SJCRH30 (cell line): ENCODE results near the gene TMEM52. TPM values are rescaled to one million over a fixed set of nuclear protein-coding genes. Genes with fewer than 3 reads are reported as not detected.

Experiments used
- DNase-seq, 2 experiments: peaks; one replicate each; pipeline ENCODE4 v3.0.0-alpha.2; 2015 to 2020
- H3K27ac ChIP-seq: fragments of 250-450 bp; sonication (Bioruptor Pico); 2 replicates; pipeline ENCODE4 v1.5.1; 2020; ENCODE audit warnings: mild to moderate bottlenecking, moderate library complexity
- H3K27me3 ChIP-seq: fragments of 250-450 bp; sonication (Bioruptor Pico); 2 replicates; pipeline ENCODE4 v1.5.1; 2020; ENCODE audit warnings: mild to moderate bottlenecking, moderate library complexity
- H3K36me3 ChIP-seq: fragments of 250-450 bp; sonication (Bioruptor Pico); 2 replicates; pipeline ENCODE4 v1.5.1; 2020; ENCODE audit warnings: mild to moderate bottlenecking, moderate library complexity
- H3K4me1 ChIP-seq: fragments of 250-450 bp; sonication (Bioruptor Pico); 2 replicates; pipeline ENCODE4 v1.5.1; 2020; ENCODE audit warnings: mild to moderate bottlenecking, moderate library complexity
- H3K4me3 ChIP-seq: fragments of 250-450 bp; sonication (Bioruptor Pico); 2 replicates; pipeline ENCODE4 v1.5.1; 2020; ENCODE audit warnings: mild to moderate bottlenecking, moderate library complexity
- H3K9me3 ChIP-seq: fragments of 250-450 bp; sonication (Bioruptor Pico); replicated peaks from 2 replicates; pipeline ENCODE4 v1.5.1; 2020; ENCODE audit warnings: mild to moderate bottlenecking, moderate library complexity
- total RNA-seq: library from RNA; depleted of rRNA; stranded (reverse); fragments of >200 nt; shearing (Covaris generic); gene quantifications from 2 replicates; pipeline ENCODE4 v1.2.3, GENCODE V29; 2014; rRNA removed

The TMEM52 gene
- 0.61 and 1.0 TPM in 2 replicates for total RNA-seq

DNA sequence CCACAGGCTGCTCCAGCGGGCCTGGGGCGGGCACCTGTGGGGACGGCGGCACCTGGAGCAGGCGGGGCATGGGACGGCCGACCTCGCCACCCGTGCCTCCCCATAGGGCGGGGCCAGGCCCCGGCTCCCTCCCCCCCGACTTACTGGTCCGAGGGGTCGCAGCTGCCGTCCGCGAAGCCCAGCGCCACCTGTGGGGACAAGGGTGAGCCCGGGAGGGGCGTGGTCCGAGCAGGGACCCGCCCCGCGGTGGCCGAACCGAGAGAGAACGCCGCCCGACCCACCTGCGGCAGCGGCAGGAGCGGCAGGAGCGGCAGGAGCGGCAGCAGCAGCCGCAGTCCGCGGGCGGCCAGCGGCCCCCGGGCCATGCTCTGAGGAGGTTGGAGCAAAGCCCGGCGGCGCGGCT is at the start of gene TMEM52:
Gene TMEM52 (minus strand): TSS at position 379 of the 403 bp plus-strand sequence. CDS start 14 bp downstream, at position 365.
- Histone ChIP-seq H3K4me1 (peaks cover 14% of the 10 kb centered on the region), H3K27ac (no peak within 1 kb of the TSS), H3K27me3 (peaks cover 12% of the 10 kb centered on the region), H3K36me3 (no peaks in the 10 kb centered on the region), H3K4me3 (peak within 1 kb of the TSS; percentile 51), H3K9me3 (no peaks in the 10 kb centered on the region)
- no peak for DNase-seq

GRCh38 chr1:1967879-1968278 is 48.8 kb upstream of the TMEM52 start:
- H3K36me3 ChIP-seq = no peaks in the 10 kb centered on the region
- no peaks in the 10 kb centered on the region for H3K9me3 ChIP-seq
- no peak overlapping the region for H3K27ac ChIP-seq
- no peaks in the 10 kb centered on the region for H3K4me1 ChIP-seq
- no peak for DNase-seq
- H3K27me3 ChIP-seq = peaks cover 25% of the 10 kb centered on the region
- no peak overlapping the region for H3K4me3 ChIP-seq

GRCh38 chr1:1967151-1967550 is 48.1 kb upstream of the TMEM52 start:
- Histone ChIP-seq H3K36me3 (no peaks in the 10 kb centered on the region), H3K9me3 (no peaks in the 10 kb centered on the region), H3K4me3 (no peak overlapping the region), H3K4me1 (no peaks in the 10 kb centered on the region), H3K27ac (no peak overlapping the region), H3K27me3 (peaks cover 28% of the 10 kb centered on the region)
- no peak for DNase-seq

GRCh38 chr1:1966071-1966740 is 47.1 kb upstream of the TMEM52 start:
- H3K4me3 ChIP-seq = no peak overlapping the region
- H3K27me3 ChIP-seq = peaks cover 38% of the 10 kb centered on the region
- no peak for DNase-seq
- no peaks in the 10 kb centered on the region for H3K4me1 ChIP-seq
- no peaks in the 10 kb centered on the region for H3K36me3 ChIP-seq
- H3K27ac ChIP-seq = no peak overlapping the region
- no peaks in the 10 kb centered on the region for H3K9me3 ChIP-seq

DNA sequence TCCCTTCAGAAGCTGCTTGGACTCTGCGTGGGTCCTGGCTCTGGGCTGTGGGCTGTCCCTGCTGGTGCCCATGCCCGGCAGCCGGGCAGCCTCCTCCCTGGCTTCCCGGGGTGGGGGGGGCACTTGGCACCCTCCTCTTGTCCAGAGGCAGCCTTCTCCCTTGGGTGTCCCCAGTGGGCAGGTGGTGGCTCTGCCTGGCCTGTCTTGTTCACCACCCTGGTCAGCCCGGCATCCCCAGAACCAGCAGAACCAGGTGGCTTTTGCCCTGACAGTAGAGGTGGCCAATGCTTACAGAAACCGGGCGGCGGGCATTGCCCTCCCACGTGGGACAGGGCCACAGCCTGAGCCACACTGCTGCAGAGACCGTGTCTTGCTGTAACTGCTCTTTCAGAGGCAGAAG is 46.5 kb upstream of the TMEM52 start:
- Histone ChIP-seq H3K9me3 (no peaks in the 10 kb centered on the region), H3K36me3 (no peaks in the 10 kb centered on the region), H3K27ac (no peak overlapping the region), H3K4me3 (no peak overlapping the region), H3K27me3 (peaks cover 44% of the 10 kb centered on the region), H3K4me1 (no peaks in the 10 kb centered on the region)
- DNase-seq = no peak

- H3K27me3 ChIP-seq = peaks cover 49% of the 10 kb centered on the region
- DNase-seq = no peak
- H3K4me1 ChIP-seq = peaks cover 1% of the 10 kb centered on the region; the same call in 1 of the 2 replicates
- H3K36me3 ChIP-seq = no peaks in the 10 kb centered on the region
- H3K4me3 ChIP-seq = no peak overlapping the region
- no peaks in the 10 kb centered on the region for H3K9me3 ChIP-seq
- no peak overlapping the region for H3K27ac ChIP-seq
Observed at GRCh38 chr1:1964811-1965210, 45.7 kb upstream of the TMEM52 start.

DNA sequence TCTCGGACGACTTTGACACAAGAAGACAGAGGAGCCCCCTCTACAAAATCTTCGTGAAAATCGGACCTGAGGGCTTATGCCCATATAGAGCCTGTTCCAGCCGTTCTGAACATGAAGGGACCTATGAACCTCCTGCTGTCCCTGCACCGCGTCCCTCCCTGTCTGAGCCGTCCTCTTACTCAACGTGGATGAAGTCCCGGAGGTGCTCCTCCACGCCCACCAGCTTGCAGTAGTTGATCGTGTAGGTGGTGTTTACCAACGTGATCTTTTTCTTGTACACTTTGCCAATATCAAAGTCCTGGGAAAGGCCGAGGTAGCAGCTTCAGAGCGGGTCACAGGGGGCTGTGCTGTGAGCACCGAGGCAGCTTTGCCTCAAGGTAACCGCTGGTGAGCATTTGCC is 44.5 kb upstream of the TMEM52 start:
- Histone ChIP-seq H3K4me3 (no peak overlapping the region), H3K27ac (no peak overlapping the region), H3K27me3 (peaks cover 49% of the 10 kb centered on the region), H3K4me1 (peaks cover 3% of the 10 kb centered on the region; the same call in 1 of the 2 replicates), H3K9me3 (no peaks in the 10 kb centered on the region), H3K36me3 (no peaks in the 10 kb centered on the region)
- no peak for DNase-seq

DNA sequence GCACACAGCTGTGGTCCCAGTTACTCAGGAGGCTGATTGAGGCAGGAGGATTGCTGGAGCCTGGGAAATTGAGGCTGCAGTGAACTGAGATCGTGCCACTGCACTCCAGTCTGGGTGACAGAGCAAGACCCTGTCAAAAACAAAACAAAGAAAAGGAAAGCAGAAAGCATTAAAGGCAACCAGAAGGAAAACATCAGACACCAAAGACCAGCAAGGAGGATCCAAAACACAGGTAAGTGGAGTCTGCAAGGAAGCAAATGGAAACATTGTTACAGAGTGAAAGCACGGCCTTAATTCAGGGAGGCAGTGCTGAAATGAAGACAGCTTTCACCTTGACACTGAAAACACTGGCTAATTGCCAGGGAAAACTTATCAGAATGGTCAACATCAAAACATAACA is 43.7 kb upstream of the TMEM52 start:
- Histone ChIP-seq H3K4me1 (peaks cover 3% of the 10 kb centered on the region; the same call in 1 of the 2 replicates), H3K4me3 (no peak overlapping the region), H3K9me3 (no peaks in the 10 kb centered on the region), H3K27ac (no peak overlapping the region), H3K36me3 (no peaks in the 10 kb centered on the region), H3K27me3 (peaks cover 53% of the 10 kb centered on the region)
- DNase-seq = no peak

- no peaks in the 10 kb centered on the region for H3K36me3 ChIP-seq
- H3K27me3 ChIP-seq = peaks cover 49% of the 10 kb centered on the region
- no peak for DNase-seq
- H3K4me1 ChIP-seq = peaks cover 3% of the 10 kb centered on the region; the same call in 1 of the 2 replicates
- H3K9me3 ChIP-seq = no peaks in the 10 kb centered on the region
- no peak overlapping the region for H3K4me3 ChIP-seq
- no peak overlapping the region for H3K27ac ChIP-seq
Observed at GRCh38 chr1:1960480-1961196, 41.6 kb upstream of the TMEM52 start.

GRCh38 chr1:1959840-1960479 is 40.9 kb upstream of the TMEM52 start:
- Histone ChIP-seq H3K27me3 (peaks cover 42% of the 10 kb centered on the region), H3K4me1 (peaks cover 3% of the 10 kb centered on the region; the same call in 1 of the 2 replicates)
- peak; percentile 89 to 93 for DNase-seq

DNA sequence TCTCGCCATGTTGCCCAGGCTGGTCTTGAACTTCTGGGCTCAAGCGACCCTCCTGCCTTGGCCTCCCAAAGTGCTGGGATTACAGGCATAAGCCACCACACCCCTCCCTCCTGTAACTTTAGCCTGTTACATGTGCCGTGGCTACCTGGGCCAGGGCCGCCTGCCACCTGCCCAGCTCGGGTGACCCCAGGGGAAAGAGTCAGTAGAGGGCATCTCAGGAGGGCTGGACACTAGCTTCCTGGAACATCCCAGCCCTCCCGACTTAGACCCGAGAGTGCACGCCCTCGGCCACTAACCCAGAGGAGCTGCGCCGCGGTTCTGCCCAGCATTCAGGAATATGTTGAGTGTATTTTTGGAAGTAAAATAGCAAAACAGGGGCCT is 40.4 kb upstream of the TMEM52 start:
- H3K4me1 ChIP-seq = peaks cover 3% of the 10 kb centered on the region; the same call in 1 of the 2 replicates
- no peak overlapping the region for H3K27ac ChIP-seq
- peaks cover 37% of the 10 kb centered on the region for H3K27me3 ChIP-seq
- H3K9me3 ChIP-seq = no peaks in the 10 kb centered on the region
- H3K36me3 ChIP-seq = no peaks in the 10 kb centered on the region
- no peak overlapping the region for H3K4me3 ChIP-seq
- no peak for DNase-seq

More at GRCh38 chr1:1959840-1960479, 40.9 kb upstream of the TMEM52 start:
- H3K9me3 ChIP-seq = no peaks in the 10 kb centered on the region
- H3K36me3 ChIP-seq = no peaks in the 10 kb centered on the region
- H3K4me3 ChIP-seq = no peak overlapping the region
- H3K27ac ChIP-seq = no peak overlapping the region

GRCh38 chr1:1958071-1958541 is 39.0 kb upstream of the TMEM52 start:
- H3K4me3 ChIP-seq = no peak overlapping the region
- no peak for DNase-seq
- H3K9me3 ChIP-seq = no peaks in the 10 kb centered on the region
- H3K36me3 ChIP-seq = no peaks in the 10 kb centered on the region
- H3K27me3 ChIP-seq = peaks cover 35% of the 10 kb centered on the region
- peaks cover 3% of the 10 kb centered on the region; the same call in 1 of the 2 replicates for H3K4me1 ChIP-seq
- H3K27ac ChIP-seq = no peak overlapping the region

DNA sequence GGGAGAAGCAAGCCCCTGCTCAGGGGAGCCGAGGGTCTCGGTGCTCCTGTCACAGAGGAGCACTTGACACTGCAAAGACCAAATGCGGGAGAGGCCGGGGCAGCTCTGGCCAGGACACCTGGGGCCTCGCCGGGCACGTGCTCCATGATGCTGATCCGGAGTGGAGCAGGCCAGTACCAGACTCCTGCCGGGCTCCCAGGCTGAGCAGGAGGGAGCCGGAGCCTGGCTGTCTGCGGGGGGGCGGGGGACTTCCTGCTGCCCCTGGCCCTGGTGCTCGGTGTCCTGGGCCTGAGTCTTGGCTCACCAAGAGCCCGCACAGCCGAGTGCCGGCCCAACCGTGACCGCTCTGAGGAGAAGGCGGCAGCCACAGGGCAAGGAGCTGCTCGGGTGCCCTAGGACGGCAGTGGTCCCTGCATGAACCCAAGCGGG is 38.5 kb upstream of the TMEM52 start:
- Histone ChIP-seq H3K4me3 (no peak overlapping the region), H3K27me3 (peaks cover 30% of the 10 kb centered on the region), H3K4me1 (peaks cover 3% of the 10 kb centered on the region; the same call in 1 of the 2 replicates), H3K9me3 (no peaks in the 10 kb centered on the region), H3K27ac (no peak overlapping the region), H3K36me3 (no peaks in the 10 kb centered on the region)
- peak in 1 of 2 experiments; percentile 3 for DNase-seq

- peak in 1 of 2 experiments; percentile 6 for DNase-seq
- no peaks in the 10 kb centered on the region for H3K9me3 ChIP-seq
- peaks cover 27% of the 10 kb centered on the region for H3K27me3 ChIP-seq
- H3K27ac ChIP-seq = no peak overlapping the region
- H3K36me3 ChIP-seq = no peaks in the 10 kb centered on the region
- H3K4me3 ChIP-seq = no peak overlapping the region
- H3K4me1 ChIP-seq = peaks cover 3% of the 10 kb centered on the region; the same call in 1 of the 2 replicates
Observed at GRCh38 chr1:1956586-1957532, 37.8 kb upstream of the TMEM52 start.
